GM19193 (cell line): ENCODE data around the gene UBLCP1.

Source experiments
- POLR2A ChIP-seq: IDR thresholded peaks from 4 replicates; pipeline ENCODE4 v1.6.1; 2011; ENCODE audit not compliant: insufficient read depth, insufficient read length; ENCODE audit errors: extremely low read depth

Gene UBLCP1

GRCh38 chr5:159244163-159244562 lies 18.9 kb upstream of the UBLCP1 start:
- TF ChIP-seq POLR2A = no peak

- no peak for TF ChIP-seq POLR2A
Measured at GRCh38 chr5:159244890-159245289, 18.2 kb upstream of the UBLCP1 start.

- no peak for TF ChIP-seq POLR2A
Measured at GRCh38 chr5:159249158-159249557, 13.9 kb upstream of the UBLCP1 start.

GRCh38 chr5:159252195-159252594 lies 10.9 kb upstream of the UBLCP1 start:
- TF ChIP-seq POLR2A = no peak

GRCh38 chr5:159257007-159257406 lies 6.1 kb upstream of the UBLCP1 start:
- no peak for TF ChIP-seq POLR2A

GRCh38 chr5:159257629-159258283 lies 5.3 kb upstream of the UBLCP1 start:
- TF ChIP-seq POLR2A = no peak

GRCh38 chr5:159258361-159258760 lies 4.7 kb upstream of the UBLCP1 start:
- TF ChIP-seq POLR2A = no peak

GRCh38 chr5:159262472-159262858 lies 625 bp upstream of the UBLCP1 start:
- TF ChIP-seq POLR2A = no peak

GRCh38 chr5:159263569-159263905 lies 447 bp downstream of the UBLCP1 start:
- no peak for TF ChIP-seq POLR2A

GRCh38 chr5:159269723-159270122 lies 6.6 kb downstream of the UBLCP1 start:
- TF ChIP-seq POLR2A = no peak

- TF ChIP-seq POLR2A = no peak
Measured at GRCh38 chr5:159273923-159274322, 10.8 kb downstream of the UBLCP1 start.

- no peak for TF ChIP-seq POLR2A
Measured at GRCh38 chr5:159274676-159275075, 11.6 kb downstream of the UBLCP1 start.

- no peak for TF ChIP-seq POLR2A
Measured at GRCh38 chr5:159286420-159287035, 23.4 kb downstream of the UBLCP1 start.

GRCh38 chr5:159290741-159291140 lies 27.7 kb downstream of the UBLCP1 start:
- no peak for TF ChIP-seq POLR2A

- TF ChIP-seq POLR2A = no peak
Measured at GRCh38 chr5:159294921-159295320, 31.8 kb downstream of the UBLCP1 start.

- TF ChIP-seq POLR2A = no peak
Measured at GRCh38 chr5:159301466-159301865, 38.4 kb downstream of the UBLCP1 start.

GRCh38 chr5:159303286-159303685 lies 40.2 kb downstream of the UBLCP1 start:
- TF ChIP-seq POLR2A = no peak
